GM21717 (cell line): ENCODE measurements around the gene USP2.

Experiments used
- ATAC-seq: cut with Tn5 transposase; IDR thresholded peaks from one replicate; pipeline ENCODE4 v1.9.1; 2021; ENCODE audit warnings: mild to moderate bottlenecking, moderate library complexity; ENCODE audit not compliant: unreplicated experiment

The USP2 gene

GRCh38 chr11:119332111-119332765, 49.3 kb downstream of the USP2 start:
- no peak for ATAC-seq

- ATAC-seq: no peak
These were observed 51.3 kb downstream of the USP2 start for GRCh38 chr11:119330237-119330636.

GRCh38 chr11:119329320-119329719, 52.2 kb downstream of the USP2 start:
- no peak for ATAC-seq

- ATAC-seq: no peak
These were observed 57.3 kb downstream of the USP2 start for GRCh38 chr11:119324189-119324588.

GRCh38 chr11:119323532-119324033, 57.9 kb downstream of the USP2 start:
- no peak for ATAC-seq

- no peak for ATAC-seq
These were observed 58.5 kb downstream of the USP2 start for GRCh38 chr11:119322921-119323531.

- ATAC-seq: no peak
These were observed 59.1 kb downstream of the USP2 start for GRCh38 chr11:119322360-119322739.

GRCh38 chr11:119320776-119321524, 60.5 kb downstream of the USP2 start:
- peak; percentile 58 for ATAC-seq

GRCh38 chr11:119320240-119320775, 61.2 kb downstream of the USP2 start:
- ATAC-seq: no peak

- no peak for ATAC-seq
These were observed 61.7 kb downstream of the USP2 start for GRCh38 chr11:119319700-119320239.

- ATAC-seq: no peak
These were observed 62.3 kb downstream of the USP2 start for GRCh38 chr11:119319136-119319699.

GRCh38 chr11:119318240-119319135, 63.0 kb downstream of the USP2 start:
- no peak for ATAC-seq

GRCh38 chr11:119317592-119318239, 63.8 kb downstream of the USP2 start:
- ATAC-seq: no peak

- no peak for ATAC-seq
These were observed 64.5 kb downstream of the USP2 start, which contains the start of gene MCAM for GRCh38 chr11:119316729-119317591. Gene MCAM (minus strand): TSS chr11:119317130. CDS start chr11:119317101, 29 bp downstream.

GRCh38 chr11:119316016-119316728, 65.3 kb downstream of the USP2 start:
- ATAC-seq: no peak

- no peak for ATAC-seq
These were observed 66.1 kb downstream of the USP2 start for GRCh38 chr11:119315131-119316015.

GRCh38 chr11:119314726-119315125, 66.8 kb downstream of the USP2 start:
- no peak for ATAC-seq
